HG02571 (cell line): ENCODE data around the gene MEGF11.
"Not testable (repeated sequence)": the region's sequence is repeated elsewhere in the genome, so short reads cannot be mapped to it uniquely, and the experiment has no call there.

Experiments used
- ATAC-seq: cut with Tn5 transposase; IDR thresholded peaks from one replicate; pipeline ENCODE4 v1.9.1; 2021; ENCODE audit warnings: mild to moderate bottlenecking, moderate library complexity; ENCODE audit not compliant: unreplicated experiment

The MEGF11 gene

GRCh38 chr15:66017792-66018487 is 235.6 kb downstream of the MEGF11 start:
- no peak for ATAC-seq

- ATAC-seq = no peak
Observed at GRCh38 chr15:66017000-66017399, 236.6 kb downstream of the MEGF11 start.

GRCh38 chr15:66016199-66016598 is 237.4 kb downstream of the MEGF11 start:
- no peak for ATAC-seq

- no peak for ATAC-seq
Observed at GRCh38 chr15:66014635-66015182, 238.8 kb downstream of the MEGF11 start.

- ATAC-seq = no peak
Observed at GRCh38 chr15:66014022-66014421, 239.5 kb downstream of the MEGF11 start.

- ATAC-seq = no peak
Observed at GRCh38 chr15:66008940-66009562, 244.5 kb downstream of the MEGF11 start.

- ATAC-seq = no peak
Observed at GRCh38 chr15:66007663-66008262, 245.8 kb downstream of the MEGF11 start.

- no peak for ATAC-seq
Observed at GRCh38 chr15:66006986-66007385, 246.6 kb downstream of the MEGF11 start.

- ATAC-seq = no peak
Observed at GRCh38 chr15:66004618-66005262, 248.8 kb downstream of the MEGF11 start.

GRCh38 chr15:66003129-66003528 is 250.4 kb downstream of the MEGF11 start:
- not testable (repeated sequence) for ATAC-seq

- no peak for ATAC-seq
Observed at GRCh38 chr15:66001717-66002426, 251.7 kb downstream of the MEGF11 start.

GRCh38 chr15:66001042-66001441 is 252.5 kb downstream of the MEGF11 start:
- no peak for ATAC-seq

GRCh38 chr15:65998486-65998885 is 255.1 kb downstream of the MEGF11 start:
- no peak for ATAC-seq

GRCh38 chr15:65996901-65997300 is 256.6 kb downstream of the MEGF11 start:
- no peak for ATAC-seq

GRCh38 chr15:65994832-65995231 is 258.7 kb downstream of the MEGF11 start:
- no peak for ATAC-seq

- no peak for ATAC-seq
Observed at GRCh38 chr15:65993762-65994161, 259.8 kb downstream of the MEGF11 start.

- no peak for ATAC-seq
Observed at GRCh38 chr15:65993236-65993635, 260.3 kb downstream of the MEGF11 start.

- ATAC-seq = no peak
Observed at GRCh38 chr15:65991721-65992483, 261.6 kb downstream of the MEGF11 start.

- ATAC-seq = no peak
Observed at GRCh38 chr15:65990298-65990981, 263.1 kb downstream of the MEGF11 start.

GRCh38 chr15:65987100-65987499 is 266.4 kb downstream of the MEGF11 start:
- ATAC-seq = no peak
